Activated naive CD8-positive, alpha-beta T cell treated with anti-CD3 and anti-CD28 coated beads for 36 hours (primary cell): ENCODE results near the gene SDF4. TPM values are rescaled to one million over a fixed set of nuclear protein-coding genes. Genes with fewer than 3 reads are reported as not detected.
"Not testable (repeated sequence)": the region's sequence is repeated elsewhere in the genome, so short reads cannot be mapped to it uniquely, and the experiment has no call there.

Source experiments
- DNase-seq: peaks from one replicate; pipeline ENCODE4 v3.0.0; 2021
- H3K27ac Mint-ChIP-seq: one replicate; pipeline ENCODE4 v1.8.0; 2022; ENCODE audit warnings: mild to moderate bottlenecking, moderate library complexity, mixed read lengths
- H3K27me3 Mint-ChIP-seq: one replicate; pipeline ENCODE4 v1.8.0; 2022; ENCODE audit warnings: mild to moderate bottlenecking, mixed read lengths
- H3K36me3 Mint-ChIP-seq: one replicate; pipeline ENCODE4 v1.8.0; 2021; ENCODE audit warnings: mild to moderate bottlenecking, mixed read lengths
- H3K4me1 Mint-ChIP-seq: one replicate; pipeline ENCODE4 v1.8.0; 2021; ENCODE audit warnings: mixed read lengths
- H3K4me3 Mint-ChIP-seq: one replicate; pipeline ENCODE4 v1.8.0; 2022; ENCODE audit warnings: mild to moderate bottlenecking, moderate library complexity, mixed read lengths
- H3K9me3 Mint-ChIP-seq: one replicate; pipeline ENCODE4 v1.8.0; 2022; ENCODE audit warnings: mixed read lengths
- total RNA-seq, 2 experiments: library from RNA; stranded (reverse); gene quantifications; one replicate each; pipeline ENCODE4 v1.2.3, GENCODE V29; 2021

Gene SDF4
- total RNA-seq, 2 experiments from 2014 or later = 85.9 to 95.9 TPM

DNA sequence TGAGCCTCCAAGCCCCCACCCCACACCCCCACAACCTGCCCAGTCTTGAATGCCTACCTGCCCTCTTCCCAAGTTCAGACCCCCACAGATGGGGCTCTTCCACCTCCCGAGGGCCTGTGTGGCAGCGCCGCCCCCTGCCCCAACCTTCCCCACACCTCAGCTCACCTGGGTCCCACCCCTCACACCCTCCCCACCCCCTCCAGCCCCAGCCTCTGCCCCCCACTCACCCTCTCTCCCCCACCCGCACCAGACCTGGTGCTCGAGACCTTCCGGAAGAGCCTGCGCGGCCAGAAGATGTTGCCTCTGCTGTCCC, 34.7 kb downstream of the SDF4 start:
- Mint-ChIP-seq H3K27me3 (no peaks in the 10 kb centered on the region), H3K27ac (no peak overlapping the region), H3K4me3 (no peak overlapping the region), H3K9me3 (peaks cover 5% of the 10 kb centered on the region), H3K36me3 (no peaks in the 10 kb centered on the region), H3K4me1 (peaks cover 7% of the 10 kb centered on the region)
- DNase-seq = no peak

DNA sequence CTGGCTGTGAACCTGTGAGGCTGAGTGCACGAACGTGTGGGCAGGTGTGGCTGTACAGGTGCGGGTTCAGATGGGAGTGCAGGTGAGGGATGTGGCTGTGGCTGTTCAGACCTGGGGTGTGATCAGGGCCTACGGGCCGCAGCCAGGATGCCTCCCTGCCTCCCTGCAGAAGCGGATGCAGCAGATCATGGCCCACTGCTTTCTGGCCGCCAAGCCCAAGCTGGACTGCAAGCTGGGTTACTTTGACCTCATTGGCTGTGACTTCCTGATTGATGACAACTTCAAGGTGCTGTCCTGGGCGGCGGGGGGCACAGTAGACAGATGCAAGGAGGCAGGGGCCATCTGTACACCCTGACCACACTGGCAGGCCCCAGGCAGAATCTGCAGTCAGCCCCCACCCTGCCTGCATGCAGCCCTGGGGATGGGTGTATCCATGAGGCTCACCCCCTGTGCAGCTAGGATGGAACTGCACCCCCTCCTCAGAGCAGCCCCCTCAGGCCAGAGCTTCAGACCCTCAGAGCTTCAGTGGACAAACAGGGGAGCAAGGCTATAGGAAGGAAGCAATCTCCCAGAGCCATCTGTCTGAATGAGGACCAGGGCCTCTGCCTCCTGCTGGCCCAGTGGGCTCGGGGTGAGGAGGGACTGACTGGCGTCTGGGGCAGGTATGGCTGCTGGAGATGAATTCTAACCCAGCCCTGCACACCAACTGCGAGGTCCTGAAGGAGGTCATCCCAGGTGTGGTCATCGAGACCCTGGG, 35.2 kb downstream of the SDF4 start:
- DNase-seq = no peak
- Mint-ChIP-seq H3K36me3 (no peaks in the 10 kb centered on the region), H3K27ac (no peak overlapping the region), H3K4me1 (peaks cover 7% of the 10 kb centered on the region), H3K9me3 (peaks cover 10% of the 10 kb centered on the region), H3K27me3 (no peaks in the 10 kb centered on the region), H3K4me3 (no peak overlapping the region)

DNA sequence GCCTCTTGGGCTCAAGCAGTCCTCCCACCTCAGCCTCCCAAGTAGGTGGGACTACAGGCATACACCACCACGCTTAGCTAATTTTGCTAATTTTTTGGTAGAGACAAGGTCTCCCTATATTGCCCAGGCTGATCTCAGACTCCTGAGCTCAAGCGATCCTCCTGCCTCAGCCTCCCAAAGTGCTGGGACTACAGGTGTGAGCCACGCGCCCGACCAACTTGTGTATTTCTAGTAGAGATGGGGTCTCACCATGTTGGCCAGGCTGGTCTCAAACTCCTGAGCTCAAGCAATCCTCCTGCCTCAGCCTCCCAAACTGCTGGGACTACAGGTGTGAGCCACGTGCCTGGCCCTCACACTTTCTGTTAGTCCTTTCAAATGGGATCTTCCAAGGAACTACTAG, 36.1 kb downstream of the SDF4 start:
- H3K4me1 Mint-ChIP-seq, H3K27me3 Mint-ChIP-seq, H3K4me3 Mint-ChIP-seq, DNase-seq, H3K36me3 Mint-ChIP-seq, H3K27ac Mint-ChIP-seq: not testable (repeated sequence)
- H3K9me3 Mint-ChIP-seq = peaks cover 12% of the 10 kb centered on the region

DNA sequence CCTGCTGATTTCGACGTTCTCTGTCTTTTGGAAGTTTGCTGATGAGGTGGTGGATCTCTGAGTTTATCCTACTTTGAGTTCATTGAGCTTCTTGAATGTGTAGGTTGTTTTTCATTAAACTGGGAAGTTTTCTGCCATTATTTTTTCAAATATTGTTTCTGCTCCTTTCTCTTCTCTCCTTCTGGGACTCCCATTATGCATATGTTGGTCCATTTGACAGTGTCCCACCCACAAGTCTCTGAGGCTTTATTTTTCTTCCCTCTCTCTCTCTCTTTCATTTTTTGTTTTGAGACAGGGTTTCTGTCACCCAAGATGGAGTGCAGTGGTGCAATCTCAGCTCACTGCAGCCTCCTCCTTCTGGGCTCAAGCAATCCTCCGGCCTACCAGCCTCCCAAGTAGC, 37.1 kb downstream of the SDF4 start:
- H3K36me3 Mint-ChIP-seq = no peaks in the 10 kb centered on the region
- peaks cover 1% of the 10 kb centered on the region for H3K4me1 Mint-ChIP-seq
- H3K27ac Mint-ChIP-seq = no peak overlapping the region
- no peaks in the 10 kb centered on the region for H3K27me3 Mint-ChIP-seq
- H3K9me3 Mint-ChIP-seq = peaks cover 12% of the 10 kb centered on the region
- no peak for DNase-seq
- H3K4me3 Mint-ChIP-seq = no peak overlapping the region

DNA sequence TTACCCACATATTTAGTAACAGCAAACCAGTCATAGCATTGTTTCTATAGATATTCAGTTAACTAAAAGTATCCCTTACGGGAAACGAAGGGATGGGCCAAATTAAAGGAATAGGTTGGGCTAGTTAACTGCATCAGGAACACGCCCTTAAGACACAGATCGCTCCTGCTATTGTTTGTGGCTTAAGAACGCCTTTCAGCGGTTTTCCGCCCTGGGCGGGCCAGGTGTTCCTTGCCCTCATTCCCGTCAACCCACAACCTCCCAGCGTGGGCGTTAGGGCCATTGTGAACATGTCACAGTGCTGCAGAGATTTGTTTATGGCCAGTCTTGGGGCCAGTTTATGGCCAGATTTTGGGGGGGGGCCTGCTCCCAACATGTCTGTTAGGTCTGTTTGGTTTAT, 40.1 kb downstream of the SDF4 start:
- H3K9me3 Mint-ChIP-seq = peaks cover 12% of the 10 kb centered on the region
- H3K4me3 Mint-ChIP-seq = no peak overlapping the region
- no peaks in the 10 kb centered on the region for H3K4me1 Mint-ChIP-seq
- no peaks in the 10 kb centered on the region for H3K27me3 Mint-ChIP-seq
- H3K36me3 Mint-ChIP-seq = no peaks in the 10 kb centered on the region
- no peak overlapping the region for H3K27ac Mint-ChIP-seq
- DNase-seq = no peak

DNA sequence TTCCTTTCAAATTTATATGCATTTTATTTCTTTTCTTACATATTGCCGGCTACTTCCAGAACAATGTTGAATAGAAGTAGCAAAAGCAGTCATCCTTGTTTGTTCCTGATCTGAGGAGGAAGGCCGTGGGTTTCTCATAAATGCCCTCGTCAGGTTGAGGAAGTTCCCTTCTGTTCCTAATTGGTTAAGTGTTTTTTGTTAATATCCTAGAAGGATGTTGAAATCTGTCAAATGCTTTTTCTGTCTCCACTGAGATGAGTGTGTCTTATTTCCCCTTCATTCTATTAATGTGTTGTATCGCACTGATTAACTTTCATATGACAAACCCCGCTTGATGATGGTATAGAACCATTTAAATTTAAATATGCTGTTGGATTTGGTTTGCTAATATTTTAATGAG, 42.7 kb downstream of the SDF4 start:
- no peaks in the 10 kb centered on the region for H3K4me1 Mint-ChIP-seq
- no peak overlapping the region for H3K27ac Mint-ChIP-seq
- DNase-seq = no peak
- H3K36me3 Mint-ChIP-seq = no peaks in the 10 kb centered on the region
- no peaks in the 10 kb centered on the region for H3K27me3 Mint-ChIP-seq
- H3K9me3 Mint-ChIP-seq = peaks cover 8% of the 10 kb centered on the region
- no peak overlapping the region for H3K4me3 Mint-ChIP-seq

DNA sequence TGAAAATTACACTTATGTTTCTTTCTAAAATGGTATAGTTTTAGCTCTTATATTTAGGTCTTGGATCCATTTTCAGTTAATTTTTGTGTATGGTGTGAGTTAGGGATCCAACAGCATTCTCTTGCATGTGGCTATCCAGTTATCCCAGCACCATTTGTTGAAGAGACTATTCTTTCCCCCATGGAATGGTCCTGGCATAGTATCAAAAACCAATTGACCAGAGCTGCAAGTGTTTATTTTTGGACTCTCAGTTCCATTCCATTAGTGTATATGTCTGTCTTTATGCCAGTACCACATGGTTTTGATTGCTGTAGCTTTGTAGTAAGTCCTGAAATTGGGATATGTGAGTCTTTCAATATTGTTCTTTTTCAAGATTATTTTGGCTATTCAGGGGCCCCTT, 43.9 kb downstream of the SDF4 start:
- Mint-ChIP-seq H3K9me3 (peaks cover 8% of the 10 kb centered on the region), H3K4me3 (no peak overlapping the region), H3K4me1 (no peaks in the 10 kb centered on the region), H3K27me3 (peaks cover 5% of the 10 kb centered on the region), H3K27ac (no peak overlapping the region), H3K36me3 (no peaks in the 10 kb centered on the region)
- no peak for DNase-seq

DNA sequence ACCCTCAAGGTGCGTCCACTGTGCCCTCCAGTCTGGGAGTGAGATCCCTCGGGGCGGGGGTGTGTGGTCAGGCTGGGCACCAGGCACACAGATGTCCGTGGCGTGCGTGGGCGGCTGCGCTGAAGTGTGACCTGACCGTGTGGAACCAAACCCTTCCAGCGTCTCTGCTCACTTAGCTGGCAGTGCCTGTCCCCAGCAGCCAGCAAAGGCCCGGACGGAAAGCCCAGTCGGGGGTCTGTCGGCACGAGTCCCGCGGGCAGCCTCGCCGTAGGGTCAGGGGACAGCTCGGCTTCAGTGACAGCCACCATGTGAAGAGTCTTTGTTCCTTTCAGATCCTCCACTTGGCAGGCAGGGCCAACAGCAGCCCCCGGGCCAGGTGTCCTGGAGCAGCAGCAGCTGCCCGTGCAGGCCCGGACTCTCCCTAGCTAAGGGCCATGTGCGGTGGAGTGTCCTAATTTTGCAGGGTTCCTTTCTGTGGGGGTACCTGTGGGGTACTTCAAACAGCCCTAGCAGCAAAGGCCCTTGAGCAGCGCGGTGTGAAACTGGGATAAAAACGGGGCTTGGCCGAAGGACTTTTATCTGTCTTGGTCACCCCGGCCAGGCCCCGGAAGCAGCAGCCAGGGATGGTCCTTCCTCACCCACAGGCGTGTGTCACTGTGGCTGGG, 46.6 kb downstream of the SDF4 start:
- Mint-ChIP-seq H3K4me1 (peaks cover 4% of the 10 kb centered on the region), H3K4me3 (no peak overlapping the region), H3K36me3 (no peaks in the 10 kb centered on the region), H3K9me3 (no peaks in the 10 kb centered on the region), H3K27me3 (peaks cover 15% of the 10 kb centered on the region), H3K27ac (no peak overlapping the region)
- DNase-seq = no peak

DNA sequence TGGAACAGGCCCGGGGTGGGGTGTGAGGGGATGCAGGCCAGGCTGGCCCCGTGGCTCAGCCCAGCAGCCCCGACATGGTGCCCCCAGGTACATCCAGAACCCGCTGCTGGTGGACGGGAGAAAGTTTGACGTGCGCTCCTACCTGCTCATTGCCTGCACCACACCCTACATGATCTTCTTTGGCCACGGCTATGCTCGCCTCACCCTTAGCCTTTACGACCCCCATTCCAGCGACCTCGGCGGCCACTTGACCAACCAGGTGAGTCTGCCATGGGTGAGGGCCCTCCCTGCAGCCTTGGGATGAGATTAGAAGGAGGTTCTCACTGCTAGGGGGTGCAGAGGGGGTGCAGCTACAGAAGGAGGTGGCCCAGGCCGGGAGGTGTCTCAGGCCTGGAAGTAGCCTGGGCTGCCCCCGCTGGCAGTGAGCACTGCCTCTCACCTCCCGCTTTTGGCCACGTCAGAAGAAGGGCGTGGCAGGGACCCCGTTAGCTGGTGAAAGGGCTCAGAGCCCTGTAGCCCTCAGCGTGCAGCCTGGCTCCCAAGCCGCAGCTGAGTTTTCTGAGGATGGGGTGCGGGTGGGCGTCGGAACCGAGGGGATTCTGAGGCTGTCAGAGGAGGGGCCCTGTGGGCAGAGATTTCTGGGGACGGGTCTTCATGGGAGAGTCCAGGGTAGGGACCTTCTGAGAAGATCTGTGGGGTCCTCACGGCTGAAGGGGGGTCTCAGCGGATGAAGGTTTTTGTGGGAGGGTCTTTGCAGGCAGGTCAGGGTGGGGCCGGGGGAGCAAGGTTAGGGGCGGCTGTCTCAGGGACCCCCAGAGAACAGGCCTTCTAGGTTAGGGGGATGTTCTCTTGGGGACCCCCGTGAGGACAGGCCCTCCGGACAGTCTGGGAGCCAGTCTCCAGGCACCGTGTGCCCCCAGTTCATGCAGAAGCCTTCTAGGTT, 47.7 kb downstream of the SDF4 start:
- Mint-ChIP-seq H3K36me3 (no peaks in the 10 kb centered on the region), H3K4me3 (no peak overlapping the region), H3K27ac (no peak overlapping the region), H3K9me3 (no peaks in the 10 kb centered on the region), H3K4me1 (peaks cover 4% of the 10 kb centered on the region), H3K27me3 (peaks cover 15% of the 10 kb centered on the region)
- no peak for DNase-seq

DNA sequence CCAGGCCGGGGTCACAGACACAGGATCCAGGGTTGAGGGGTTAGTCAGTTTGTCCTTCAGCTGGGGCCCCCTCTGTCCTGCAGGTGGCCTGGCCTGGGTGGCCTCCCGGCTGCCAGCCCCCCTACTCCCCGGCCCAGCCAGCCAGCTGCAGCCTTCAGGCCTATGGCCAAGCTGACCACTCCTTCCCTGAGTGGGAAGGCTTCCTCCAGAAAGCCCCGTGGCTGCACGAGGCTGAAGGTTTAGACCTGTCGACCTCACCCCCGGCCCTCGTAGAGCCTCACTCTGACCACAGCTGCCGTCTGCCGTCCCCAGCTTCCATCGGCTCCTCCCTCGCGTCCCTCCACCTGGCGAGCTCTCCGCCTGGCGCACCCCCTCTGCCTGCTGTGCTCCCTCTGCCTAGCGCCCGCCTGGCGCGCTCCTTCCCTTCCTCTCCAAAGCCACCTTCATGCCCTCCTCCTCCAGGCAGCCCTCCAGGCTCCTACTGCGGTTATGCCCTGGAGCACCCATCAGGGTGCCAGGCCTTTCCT, 48.5 kb downstream of the SDF4 start:
- Mint-ChIP-seq H3K36me3 (no peaks in the 10 kb centered on the region), H3K4me3 (no peak overlapping the region), H3K9me3 (no peaks in the 10 kb centered on the region), H3K27me3 (peaks cover 15% of the 10 kb centered on the region), H3K4me1 (peaks cover 4% of the 10 kb centered on the region), H3K27ac (no peak overlapping the region)
- no peak for DNase-seq

DNA sequence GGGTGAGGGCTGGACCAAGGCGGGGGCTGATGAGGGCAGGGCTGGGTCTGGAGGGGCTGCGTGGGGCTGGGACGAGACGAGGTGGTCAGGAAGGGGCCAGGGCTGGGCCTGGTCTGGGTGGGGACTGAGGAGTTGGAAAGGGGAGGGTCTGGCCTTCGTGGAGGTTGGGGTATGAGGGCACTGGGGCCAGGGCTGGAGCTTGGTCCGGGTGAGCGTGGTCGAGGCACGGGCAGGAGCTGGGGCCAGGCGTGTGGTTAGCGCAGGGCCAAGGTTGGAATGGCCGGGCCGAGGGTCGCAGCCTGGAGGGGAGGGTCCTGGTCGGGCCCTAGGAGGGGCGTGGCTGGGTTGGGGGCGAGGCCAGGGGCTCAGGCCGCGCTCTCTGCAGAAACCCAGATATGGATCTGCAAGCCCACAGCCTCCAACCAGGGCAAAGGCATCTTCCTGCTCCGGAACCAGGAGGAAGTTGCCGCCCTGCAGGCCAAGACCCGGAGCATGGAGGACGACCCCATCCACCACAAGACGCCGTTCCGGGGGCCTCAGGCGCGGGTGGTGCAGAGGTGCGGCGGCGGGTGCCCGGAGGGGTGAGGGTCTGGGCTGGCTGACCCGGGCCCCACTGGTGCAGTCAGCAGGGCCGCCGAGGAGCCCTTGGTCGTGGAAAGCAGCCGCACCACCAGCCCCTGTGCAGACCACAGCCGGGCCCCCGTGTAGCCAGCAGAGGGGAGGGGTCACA, 49.1 kb downstream of the SDF4 start:
- Mint-ChIP-seq H3K27me3 (peaks cover 15% of the 10 kb centered on the region), H3K9me3 (no peaks in the 10 kb centered on the region), H3K4me3 (no peak overlapping the region), H3K4me1 (peaks cover 4% of the 10 kb centered on the region), H3K27ac (no peak overlapping the region), H3K36me3 (no peaks in the 10 kb centered on the region)
- DNase-seq = no peak

DNA sequence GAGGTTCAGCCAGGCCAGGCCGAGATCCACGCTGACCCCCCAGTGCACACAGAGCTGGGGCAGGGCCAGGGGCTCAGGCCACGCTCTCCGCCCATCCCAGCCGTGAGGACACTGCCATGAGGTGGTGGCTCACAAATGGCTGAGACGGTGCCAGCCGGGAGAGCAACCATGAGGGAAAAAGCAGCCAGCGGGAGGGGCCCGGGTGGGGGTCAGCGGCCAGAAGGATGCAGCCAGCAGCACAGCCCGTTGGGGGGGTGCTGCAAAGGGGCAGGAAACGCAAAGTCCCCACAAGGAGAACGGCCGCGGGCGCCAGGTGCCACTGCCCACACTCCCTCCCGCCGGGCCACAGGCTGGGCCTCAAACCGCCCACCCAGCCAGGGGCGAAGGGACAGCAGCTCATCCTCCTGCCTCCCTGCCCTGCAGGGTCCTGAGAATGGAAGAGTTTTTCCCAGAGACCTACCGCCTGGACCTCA, 49.8 kb downstream of the SDF4 start:
- DNase-seq = no peak
- Mint-ChIP-seq H3K4me3 (no peak overlapping the region), H3K9me3 (no peaks in the 10 kb centered on the region), H3K4me1 (peaks cover 4% of the 10 kb centered on the region), H3K36me3 (no peaks in the 10 kb centered on the region), H3K27ac (no peak overlapping the region), H3K27me3 (peaks cover 15% of the 10 kb centered on the region)

DNA sequence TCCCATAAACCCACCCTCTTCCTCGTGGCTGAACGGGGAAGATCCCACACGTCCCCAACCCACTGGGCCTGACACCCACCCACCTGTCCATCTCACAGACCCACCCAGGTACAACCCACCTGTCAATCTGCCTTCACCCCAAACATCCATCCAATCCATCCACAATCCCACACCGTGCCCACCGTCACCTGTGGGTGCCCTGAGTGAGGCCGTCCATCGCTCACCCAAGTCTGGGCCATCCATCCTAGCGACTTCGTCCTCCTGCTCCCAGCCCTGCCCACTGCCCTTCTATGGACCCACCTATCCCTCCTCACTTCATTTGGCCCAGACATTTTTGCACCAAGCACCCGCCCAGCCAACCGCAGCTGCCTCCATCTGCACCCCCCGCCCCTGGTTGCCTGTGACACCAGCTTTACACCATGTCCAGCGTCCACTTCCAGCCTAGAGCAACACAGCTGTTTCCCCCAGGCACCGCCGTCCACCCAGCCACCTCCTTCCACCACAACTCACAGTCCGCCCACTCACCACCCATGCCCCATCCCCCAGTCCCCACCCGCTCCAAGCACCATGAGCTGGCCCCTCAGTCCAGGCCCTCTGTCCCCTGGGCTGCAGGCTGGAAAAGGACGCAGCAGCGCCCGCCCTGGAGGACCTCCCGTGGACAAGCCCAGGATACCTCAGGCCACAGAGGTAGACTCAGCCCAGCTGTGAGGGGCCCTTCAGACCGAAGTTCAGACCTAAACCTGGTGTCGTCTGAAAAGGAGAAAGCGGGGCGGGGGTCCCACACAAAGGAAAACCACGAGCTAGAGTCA, 50.5 kb downstream of the SDF4 start:
- Mint-ChIP-seq H3K4me3 (no peak overlapping the region), H3K4me1 (peaks cover 4% of the 10 kb centered on the region), H3K27me3 (peaks cover 15% of the 10 kb centered on the region), H3K27ac (no peak overlapping the region), H3K9me3 (no peaks in the 10 kb centered on the region), H3K36me3 (no peaks in the 10 kb centered on the region)
- no peak for DNase-seq
